KMS-11 (cell line): ENCODE results near the gene CDX1.

ENCODE experiments used
- H2AFZ ChIP-seq: fragments of 200-600 bp; sonication (generic); 2 replicates; pipeline ENCODE4 v1.6.1; 2016; ENCODE audit warnings: antibody characterized with exemption, mixed run types, low read depth
- H3K27ac ChIP-seq: fragments of 200-600 bp; sonication (generic); 2 replicates; pipeline ENCODE4 v1.6.1; 2016; ENCODE audit warnings: mild to moderate bottlenecking, mixed run types
- H3K27me3 ChIP-seq: fragments of 200-600 bp; sonication (generic); 2 replicates; pipeline ENCODE4 v1.6.1; 2017; ENCODE audit warnings: mild to moderate bottlenecking, low read depth, mixed run types, moderate library complexity; ENCODE audit not compliant: insufficient read depth
- H3K36me3 ChIP-seq: fragments of 200-600 bp; sonication (generic); 2 replicates; pipeline ENCODE4 v1.6.1; 2017; ENCODE audit warnings: mild to moderate bottlenecking, mixed run types; ENCODE audit not compliant: insufficient read depth
- H3K4me1 ChIP-seq: fragments of 200-600 bp; sonication (generic); 2 replicates; pipeline ENCODE4 v1.6.1; 2016; ENCODE audit warnings: mild to moderate bottlenecking, low read depth, mixed run types; ENCODE audit not compliant: poor library complexity, severe bottlenecking
- H3K4me2 ChIP-seq: fragments of 200-600 bp; sonication (generic); 2 replicates; pipeline ENCODE4 v1.7.0; 2016; ENCODE audit warnings: mild to moderate bottlenecking, mixed run types
- H3K4me3 ChIP-seq: fragments of 200-600 bp; sonication (generic); IDR thresholded peaks from 2 replicates; pipeline ENCODE4 v1.6.1; 2017; ENCODE audit warnings: low read depth, low read length, mixed read lengths; ENCODE audit not compliant: insufficient read depth
- H3K79me2 ChIP-seq: fragments of 200-600 bp; sonication (generic); 2 replicates; pipeline ENCODE4 v1.6.1; 2016; ENCODE audit warnings: low read depth, mixed run types; ENCODE audit not compliant: insufficient read depth
- H3K9ac ChIP-seq: fragments of 200-600 bp; sonication (generic); 2 replicates; pipeline ENCODE4 v1.6.1; 2016; ENCODE audit warnings: mild to moderate bottlenecking, mixed run types
- H4K20me1 ChIP-seq: fragments of 200-600 bp; sonication (generic); 2 replicates; pipeline ENCODE4 v1.6.1; 2016; ENCODE audit warnings: mild to moderate bottlenecking, mixed run types; ENCODE audit not compliant: insufficient read depth
- CTCF ChIP-seq: fragments of 200-600 bp; sonication (generic); conservative IDR thresholded peaks from 2 replicates; pipeline ENCODE4 v1.6.1; 2017; ENCODE audit warnings: low read depth, mild to moderate bottlenecking, antibody characterized with exemption, low read length, moderate library complexity, mixed read lengths

The CDX1 gene

GRCh38 chr5:150176745-150177477 is 10.3 kb downstream of the CDX1 start:
- no peak overlapping the region for H3K4me2 ChIP-seq

GRCh38 chr5:150177721-150178120 is 11.1 kb downstream of the CDX1 start:
- Histone ChIP-seq H3K4me1 (no peaks in the 10 kb centered on the region), H3K27me3 (no peaks in the 10 kb centered on the region), H3K4me2 (no peak overlapping the region), H3K79me2 (no peaks in the 10 kb centered on the region), H3K36me3 (no peaks in the 10 kb centered on the region), H3K4me3 (no peak overlapping the region), H4K20me1 (no peaks in the 10 kb centered on the region), H2AFZ (no peak overlapping the region), H3K27ac (no peak overlapping the region), H3K9ac (no peak overlapping the region)
- no peak for TF ChIP-seq CTCF

More at GRCh38 chr5:150176745-150177477, 10.3 kb downstream of the CDX1 start:
- Histone ChIP-seq H3K9ac (no peak overlapping the region), H3K4me3 (no peak overlapping the region), H4K20me1 (no peaks in the 10 kb centered on the region), H3K4me1 (no peaks in the 10 kb centered on the region), H3K27me3 (no peaks in the 10 kb centered on the region), H2AFZ (no peak overlapping the region), H3K27ac (no peak overlapping the region), H3K36me3 (no peaks in the 10 kb centered on the region), H3K79me2 (no peaks in the 10 kb centered on the region)
- no peak for TF ChIP-seq CTCF

- TF ChIP-seq CTCF = no peak
- H3K4me1 ChIP-seq = no peaks in the 10 kb centered on the region
- no peak overlapping the region for H3K4me3 ChIP-seq
- no peak overlapping the region for H3K4me2 ChIP-seq
- H3K79me2 ChIP-seq = no peaks in the 10 kb centered on the region
- H2AFZ ChIP-seq = no peak overlapping the region
- no peaks in the 10 kb centered on the region for H3K36me3 ChIP-seq
- no peaks in the 10 kb centered on the region for H4K20me1 ChIP-seq
- H3K27me3 ChIP-seq = no peaks in the 10 kb centered on the region
- no peak overlapping the region for H3K27ac ChIP-seq
- H3K9ac ChIP-seq = no peak overlapping the region
These were observed 11.7 kb downstream of the CDX1 start for GRCh38 chr5:150178262-150178661.

GRCh38 chr5:150179019-150179620 is 12.5 kb downstream of the CDX1 start:
- Histone ChIP-seq H3K79me2 (no peaks in the 10 kb centered on the region), H3K27me3 (no peaks in the 10 kb centered on the region), H3K4me1 (no peaks in the 10 kb centered on the region), H3K9ac (no peak overlapping the region), H2AFZ (no peak overlapping the region), H3K4me2 (no peak overlapping the region), H3K36me3 (no peaks in the 10 kb centered on the region), H3K27ac (no peak overlapping the region), H3K4me3 (no peak overlapping the region), H4K20me1 (no peaks in the 10 kb centered on the region)
- TF ChIP-seq CTCF = no peak
